Fibroblast of peridontal ligament (primary cell): ENCODE data around the gene PIK3CG.
"Not testable (repeated sequence)": the region's sequence is repeated elsewhere in the genome, so short reads cannot be mapped to it uniquely, and the experiment has no call there.

Experiments
- DNase-seq: peaks from one replicate; pipeline ENCODE4 v3.0.0-alpha.2; 2010; ENCODE audit errors: extremely low read depth

The PIK3CG gene

GRCh38 chr7:106887421-106887820 is 22.3 kb downstream of the PIK3CG start:
- DNase-seq: no peak

- no peak for DNase-seq
Observed at GRCh38 chr7:106888204-106888603, 23.1 kb downstream of the PIK3CG start.

GRCh38 chr7:106890952-106891351 is 25.9 kb downstream of the PIK3CG start:
- no peak for DNase-seq

- DNase-seq: no peak
Observed at GRCh38 chr7:106891548-106892410, 26.7 kb downstream of the PIK3CG start.

- DNase-seq: no peak
Observed at GRCh38 chr7:106893591-106893990, 28.5 kb downstream of the PIK3CG start.

- no peak for DNase-seq
Observed at GRCh38 chr7:106895246-106895864, 30.3 kb downstream of the PIK3CG start.

- DNase-seq: no peak
Observed at GRCh38 chr7:106896231-106896630, 31.1 kb downstream of the PIK3CG start.

- DNase-seq: not testable (repeated sequence)
Observed at GRCh38 chr7:106897553-106897952, 32.5 kb downstream of the PIK3CG start.

GRCh38 chr7:106898967-106899366 is 33.9 kb downstream of the PIK3CG start:
- not testable (repeated sequence) for DNase-seq

GRCh38 chr7:106901828-106902441 is 36.9 kb downstream of the PIK3CG start:
- DNase-seq: no peak

GRCh38 chr7:106905734-106906133 is 40.7 kb downstream of the PIK3CG start:
- no peak for DNase-seq

GRCh38 chr7:106911959-106912358 is 46.9 kb downstream of the PIK3CG start:
- DNase-seq: no peak

- DNase-seq: no peak
Observed at GRCh38 chr7:106914018-106914607, 49.0 kb downstream of the PIK3CG start.

- no peak for DNase-seq
Observed at GRCh38 chr7:106915407-106915806, 50.3 kb downstream of the PIK3CG start.

- no peak for DNase-seq
Observed at GRCh38 chr7:106915873-106916272, 50.8 kb downstream of the PIK3CG start.

- DNase-seq: peak; percentile 83
Observed at GRCh38 chr7:106916679-106917078, 51.6 kb downstream of the PIK3CG start.

- no peak for DNase-seq
Observed at GRCh38 chr7:106918991-106919390, 53.9 kb downstream of the PIK3CG start.

GRCh38 chr7:106924468-106924867 is 59.4 kb downstream of the PIK3CG start:
- DNase-seq: not testable (repeated sequence)

GRCh38 chr7:106926892-106927291 is 61.8 kb downstream of the PIK3CG start:
- no peak for DNase-seq

- DNase-seq: no peak
Observed at GRCh38 chr7:106927536-106927935, 62.5 kb downstream of the PIK3CG start.

- not testable (repeated sequence) for DNase-seq
Observed at GRCh38 chr7:106929616-106930015, 64.5 kb downstream of the PIK3CG start.

- DNase-seq: no peak
Observed at GRCh38 chr7:106936236-106936635, 71.2 kb downstream of the PIK3CG start.
